Right lobe of liver (tissue), 4 donors: ENCODE results near the gene LRP1.

Experiments
- CTCF ChIP-seq, 4 donors: fragments of 200-600 bp in 3 of 4; fragments of 450-650 bp in 1 of 4; IDR thresholded peaks; one replicate each; pipeline versions ENCODE4 v1.5.1 to v1.8.0; 2016 to 2022; ENCODE audit warnings: antibody characterized with exemption in 4 of 4, mild to moderate bottlenecking in 2 of 4
- POLR2A ChIP-seq: fragments of 450-650 bp; IDR thresholded peaks from one replicate; pipeline ENCODE4 v1.6.1; 2017; ENCODE audit warnings: antibody characterized with exemption, mild to moderate bottlenecking
- donor health status: DM: no; HTN: no; CAD: no.
- donor health status: DM: no; HTN: no; CAD: no.
- donor health status: DM: no; HTN: yes; CAD: no.

GRCh38 chr12:57094208-57095160 is 33.8 kb upstream of the LRP1 start:
- TF ChIP-seq CTCF (IDR thresholded peaks at IDR 0.05) (no peak), POLR2A (no peak)
